GM23338 (cell line): Measurements from ENCODE around the gene S1PR1. TPM values are rescaled to one million over a fixed set of nuclear protein-coding genes. Genes with fewer than 3 reads are reported as not detected.
A peak's percentile ranks its signal among the peaks of the same experiment; 100 is the strongest.

ENCODE experiments used
- ATAC-seq: fragments of 200-7000 bp; cut with Tn5 transposase; 3 replicates; pipeline ENCODE4 v1.9.1; 2020
- DNase-seq: peaks from one replicate; pipeline ENCODE4 v3.0.0-alpha.2; 2015; ENCODE audit warnings: low spot score
- H2AFZ ChIP-seq: fragments of 200-600 bp; sonication (generic); 2 replicates; pipeline ENCODE4 v1.8.0; 2016; ENCODE audit warnings: antibody characterized with exemption, mild to moderate bottlenecking, moderate library complexity
- H3F3A ChIP-seq: fragments of 200-600 bp; sonication (generic); replicated peaks from 2 replicates; pipeline ENCODE4 v1.8.0; 2017; ENCODE audit warnings: antibody characterized with exemption, mixed run types, low read depth
- H3K27ac ChIP-seq: fragments of 200-600 bp; sonication (generic); 2 replicates; pipeline ENCODE4 v1.6.1; 2016; ENCODE audit warnings: low read depth
- H3K27me3 ChIP-seq: fragments of 200-600 bp; sonication (generic); 2 replicates; pipeline ENCODE4 v1.8.0; 2016; ENCODE audit warnings: mild to moderate bottlenecking, mixed run types, moderate library complexity; ENCODE audit not compliant: insufficient read depth
- H3K36me3 ChIP-seq: fragments of 200-600 bp; sonication (generic); 2 replicates; pipeline ENCODE4 v1.8.0; 2016; ENCODE audit warnings: mild to moderate bottlenecking; ENCODE audit not compliant: insufficient read depth
- H3K4me1 ChIP-seq: fragments of 200-600 bp; sonication (generic); 2 replicates; pipeline ENCODE4 v1.8.0; 2016; ENCODE audit warnings: mild to moderate bottlenecking, moderate library complexity; ENCODE audit not compliant: insufficient read depth
- H3K4me2 ChIP-seq: fragments of 200-600 bp; sonication (generic); 2 replicates; pipeline ENCODE4 v1.7.1; 2017; ENCODE audit warnings: mixed run types
- H3K4me3 ChIP-seq: fragments of 200-600 bp; sonication (generic); 2 replicates; pipeline ENCODE4 v1.6.1; 2016; ENCODE audit warnings: mixed run types
- H3K79me2 ChIP-seq: fragments of 200-600 bp; sonication (generic); replicated peaks from 2 replicates; pipeline ENCODE4 v1.8.0; 2017; ENCODE audit warnings: mild to moderate bottlenecking; ENCODE audit not compliant: insufficient read depth
- H3K9me2 ChIP-seq: fragments of 200-600 bp; sonication (generic); 2 replicates; pipeline ENCODE4 v1.8.0; 2017; ENCODE audit not compliant: insufficient read depth
- H4K20me1 ChIP-seq: fragments of 200-600 bp; sonication (generic); replicated peaks from 2 replicates; pipeline ENCODE4 v1.8.0; 2017; ENCODE audit warnings: mild to moderate bottlenecking; ENCODE audit not compliant: insufficient read depth
- H3K27ac Mint-ChIP-seq: 2 replicates; pipeline ENCODE4 v1.8.0; 2020; ENCODE audit warnings: inconsistent platforms, mild to moderate bottlenecking, moderate library complexity, mixed read lengths
- H3K27me3 Mint-ChIP-seq: 3 replicates; pipeline ENCODE4 v1.8.0; 2022; ENCODE audit warnings: low read depth, mild to moderate bottlenecking, moderate library complexity, mixed read lengths, inconsistent platforms; ENCODE audit not compliant: insufficient read depth, poor library complexity
- H3K36me3 Mint-ChIP-seq: 3 replicates; pipeline ENCODE4 v1.8.0; 2021; ENCODE audit warnings: low read depth, mild to moderate bottlenecking, inconsistent platforms, moderate library complexity, mixed read lengths
- H3K4me1 Mint-ChIP-seq: 3 replicates; pipeline ENCODE4 v1.8.0; 2020; ENCODE audit warnings: mild to moderate bottlenecking, inconsistent platforms, mixed read lengths
- H3K4me3 Mint-ChIP-seq: 3 replicates; pipeline ENCODE4 v1.8.0; 2021; ENCODE audit warnings: moderate library complexity, mild to moderate bottlenecking, inconsistent platforms, mixed read lengths
- H3K9me3 Mint-ChIP-seq: 3 replicates; pipeline ENCODE4 v1.8.0; 2020; ENCODE audit warnings: moderate library complexity, mild to moderate bottlenecking, inconsistent platforms, mixed read lengths
- ETS1 ChIP-seq: IDR thresholded peaks from 2 replicates; pipeline ENCODE4 v1.6.1; 2016; ENCODE audit warnings: antibody characterized with exemption
- EZH2phosphoT487 ChIP-seq: fragments of 200-600 bp; sonication (generic); IDR thresholded peaks from one replicate; pipeline ENCODE4 v1.8.1; 2018; ENCODE audit warnings: antibody characterized with exemption; ENCODE audit not compliant: unreplicated experiment
- JUNB ChIP-seq: IDR thresholded peaks from one replicate; pipeline ENCODE4 v1.6.1; 2016; ENCODE audit warnings: antibody characterized with exemption; ENCODE audit not compliant: unreplicated experiment
- POLR2AphosphoS5 ChIP-seq: IDR thresholded peaks from 2 replicates; pipeline ENCODE4 v1.6.1; 2016; ENCODE audit warnings: antibody characterized with exemption, low read depth
- STAT1 ChIP-seq: IDR thresholded peaks from one replicate; pipeline ENCODE4 v1.6.1; 2016; ENCODE audit warnings: antibody characterized with exemption; ENCODE audit not compliant: unreplicated experiment
- ZNF114 ChIP-seq: fragments of 250-450 bp; sonication (Bioruptor Pico); IDR thresholded peaks from 2 replicates; pipeline ENCODE4 v1.5.0; 2020; ENCODE audit warnings: mild to moderate bottlenecking, moderate library complexity
- ZNF331 ChIP-seq: fragments of 250-450 bp; sonication (Bioruptor Pico); IDR thresholded peaks from 2 replicates; pipeline ENCODE4 v1.5.0; 2020; ENCODE audit warnings: low read depth, mild to moderate bottlenecking, moderate library complexity
- ZNF462 ChIP-seq: fragments of 250-450 bp; sonication (Bioruptor Pico); IDR thresholded peaks from 2 replicates; pipeline ENCODE4 v1.5.0; 2020; ENCODE audit warnings: mild to moderate bottlenecking, moderate library complexity
- polyA plus RNA-seq: library from polyadenylated mRNA; unstranded; fragments of >200 nt; fragmentation: Nextera tagmentation; extraction: Ambion mirVana; gene quantifications from 2 replicates; pipeline ENCODE4 v1.2.1, GENCODE V29; 2016
- total RNA-seq: library from RNA; depleted of rRNA; stranded (reverse); fragments of >200 nt; shearing (Covaris generic); gene quantifications from 2 replicates; pipeline ENCODE4 v1.2.3, GENCODE V29; 2014
- TF ChIP-seq, protein P1 (sequence below): IDR thresholded peaks from one replicate; pipeline ENCODE4 v1.6.1; 2018; ENCODE audit warnings: antibody characterized with exemption; ENCODE audit not compliant: unreplicated experiment
- TF ChIP-seq, protein P2 (sequence below), 2 experiments: fragments of 200-600 bp in 1 of 2; sonication (generic) in 1 of 2; conservative IDR thresholded peaks; 2 replicates each; pipeline versions ENCODE4 v1.5.1 to v1.6.1; 2016 to 2017; ENCODE audit warnings: antibody characterized with exemption in 2 of 2, low read depth in 2 of 2, mild to moderate bottlenecking in 2 of 2, moderate library complexity in 1 of 2

S1PR1 gene
- total and polyA plus RNA-seq, 2 experiments from 2014 or later, result 2.6 to 4.1 TPM

DNA sequence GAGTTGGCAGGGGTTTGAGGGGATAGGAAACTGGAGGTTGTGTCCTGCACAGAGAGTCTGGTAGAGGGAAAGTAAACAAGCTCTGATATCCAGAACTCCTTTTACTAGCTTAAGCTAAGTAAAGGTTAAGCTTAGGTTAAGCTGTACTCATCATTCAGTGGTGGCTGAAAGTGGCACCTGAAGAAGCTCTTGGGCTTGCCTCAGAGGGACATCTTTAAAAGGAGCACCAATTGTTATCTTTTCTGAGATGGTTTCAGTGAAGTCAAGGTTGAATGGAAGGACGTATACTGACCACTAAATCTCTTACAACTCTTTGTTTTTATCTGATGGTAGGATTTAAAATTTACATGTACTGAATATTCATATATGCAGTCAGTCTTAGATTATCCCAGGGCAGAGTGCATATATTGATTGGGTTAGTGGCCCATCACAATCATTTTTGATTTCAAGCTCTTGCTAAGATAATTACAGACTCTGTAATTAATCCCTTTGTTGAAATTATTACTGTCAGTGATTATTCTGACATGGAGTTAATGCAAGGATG, 43.3 kb downstream of the S1PR1 start:
- H3K4me2 ChIP-seq, result no peak overlapping the region
- Mint-ChIP-seq H3K27ac (peak overlapping the region; percentile 55; the same call in 1 of the 2 replicates), H3K36me3 (no peaks in the 10 kb centered on the region), H3K4me3 (no peak overlapping the region), H3K27me3 (peaks cover 2% of the 10 kb centered on the region), H3K4me1 (peaks cover 5% of the 10 kb centered on the region; the same call in 1 of the 3 replicates), H3K9me3 (no peaks in the 10 kb centered on the region)
- no peaks in the 10 kb centered on the region for H3K9me2 ChIP-seq
- DNase-seq (no peak), ATAC-seq (no peak)
- H3K79me2 ChIP-seq, result no peaks in the 10 kb centered on the region
- H3F3A ChIP-seq, result no peaks in the 10 kb centered on the region
- no peaks in the 10 kb centered on the region for H4K20me1 ChIP-seq
- no peaks in the 10 kb centered on the region for H3K4me1 ChIP-seq
- H2AFZ ChIP-seq, result no peak overlapping the region
- no peak overlapping the region for H3K27ac ChIP-seq
- TF ChIP-seq, protein P1, sequence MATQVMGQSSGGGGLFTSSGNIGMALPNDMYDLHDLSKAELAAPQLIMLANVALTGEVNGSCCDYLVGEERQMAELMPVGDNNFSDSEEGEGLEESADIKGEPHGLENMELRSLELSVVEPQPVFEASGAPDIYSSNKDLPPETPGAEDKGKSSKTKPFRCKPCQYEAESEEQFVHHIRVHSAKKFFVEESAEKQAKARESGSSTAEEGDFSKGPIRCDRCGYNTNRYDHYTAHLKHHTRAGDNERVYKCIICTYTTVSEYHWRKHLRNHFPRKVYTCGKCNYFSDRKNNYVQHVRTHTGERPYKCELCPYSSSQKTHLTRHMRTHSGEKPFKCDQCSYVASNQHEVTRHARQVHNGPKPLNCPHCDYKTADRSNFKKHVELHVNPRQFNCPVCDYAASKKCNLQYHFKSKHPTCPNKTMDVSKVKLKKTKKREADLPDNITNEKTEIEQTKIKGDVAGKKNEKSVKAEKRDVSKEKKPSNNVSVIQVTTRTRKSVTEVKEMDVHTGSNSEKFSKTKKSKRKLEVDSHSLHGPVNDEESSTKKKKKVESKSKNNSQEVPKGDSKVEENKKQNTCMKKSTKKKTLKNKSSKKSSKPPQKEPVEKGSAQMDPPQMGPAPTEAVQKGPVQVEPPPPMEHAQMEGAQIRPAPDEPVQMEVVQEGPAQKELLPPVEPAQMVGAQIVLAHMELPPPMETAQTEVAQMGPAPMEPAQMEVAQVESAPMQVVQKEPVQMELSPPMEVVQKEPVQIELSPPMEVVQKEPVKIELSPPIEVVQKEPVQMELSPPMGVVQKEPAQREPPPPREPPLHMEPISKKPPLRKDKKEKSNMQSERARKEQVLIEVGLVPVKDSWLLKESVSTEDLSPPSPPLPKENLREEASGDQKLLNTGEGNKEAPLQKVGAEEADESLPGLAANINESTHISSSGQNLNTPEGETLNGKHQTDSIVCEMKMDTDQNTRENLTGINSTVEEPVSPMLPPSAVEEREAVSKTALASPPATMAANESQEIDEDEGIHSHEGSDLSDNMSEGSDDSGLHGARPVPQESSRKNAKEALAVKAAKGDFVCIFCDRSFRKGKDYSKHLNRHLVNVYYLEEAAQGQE, result no peak
- no peak for TF ChIP-seq ZNF114 (CRISPR knock-in tag)
- TF ChIP-seq EZH2phosphoT487, result no peak
- TF ChIP-seq ETS1, result no peak
- no peak for TF ChIP-seq ZNF462 (CRISPR knock-in tag)
- TF ChIP-seq, protein P2, sequence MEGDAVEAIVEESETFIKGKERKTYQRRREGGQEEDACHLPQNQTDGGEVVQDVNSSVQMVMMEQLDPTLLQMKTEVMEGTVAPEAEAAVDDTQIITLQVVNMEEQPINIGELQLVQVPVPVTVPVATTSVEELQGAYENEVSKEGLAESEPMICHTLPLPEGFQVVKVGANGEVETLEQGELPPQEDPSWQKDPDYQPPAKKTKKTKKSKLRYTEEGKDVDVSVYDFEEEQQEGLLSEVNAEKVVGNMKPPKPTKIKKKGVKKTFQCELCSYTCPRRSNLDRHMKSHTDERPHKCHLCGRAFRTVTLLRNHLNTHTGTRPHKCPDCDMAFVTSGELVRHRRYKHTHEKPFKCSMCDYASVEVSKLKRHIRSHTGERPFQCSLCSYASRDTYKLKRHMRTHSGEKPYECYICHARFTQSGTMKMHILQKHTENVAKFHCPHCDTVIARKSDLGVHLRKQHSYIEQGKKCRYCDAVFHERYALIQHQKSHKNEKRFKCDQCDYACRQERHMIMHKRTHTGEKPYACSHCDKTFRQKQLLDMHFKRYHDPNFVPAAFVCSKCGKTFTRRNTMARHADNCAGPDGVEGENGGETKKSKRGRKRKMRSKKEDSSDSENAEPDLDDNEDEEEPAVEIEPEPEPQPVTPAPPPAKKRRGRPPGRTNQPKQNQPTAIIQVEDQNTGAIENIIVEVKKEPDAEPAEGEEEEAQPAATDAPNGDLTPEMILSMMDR (conservative IDR thresholded peaks at IDR 0.05; ENCODE audit: low read depth in 2 of 2), result no peak
- TF ChIP-seq JUNB, result no peak
- no peak for TF ChIP-seq POLR2AphosphoS5
- no peak for TF ChIP-seq STAT1
- no peak for TF ChIP-seq ZNF331 (CRISPR knock-in tag)
- H3K27me3 ChIP-seq, result no peaks in the 10 kb centered on the region
- H3K36me3 ChIP-seq, result no peaks in the 10 kb centered on the region
- no peak overlapping the region for H3K4me3 ChIP-seq
